ENCODE measurements around the gene GNAO1. TPM values are rescaled to one million over a fixed set of nuclear protein-coding genes. Genes with fewer than 3 reads are reported as not detected.

Gene GNAO1
- total and polyA plus RNA-seq, 9 of the 15 experiments (the other 6 are each of a cell fraction or from before 2014, with no cell fraction given), result 0.07 to 0.42 (median 0.08) TPM; not detected in 5

DNA sequence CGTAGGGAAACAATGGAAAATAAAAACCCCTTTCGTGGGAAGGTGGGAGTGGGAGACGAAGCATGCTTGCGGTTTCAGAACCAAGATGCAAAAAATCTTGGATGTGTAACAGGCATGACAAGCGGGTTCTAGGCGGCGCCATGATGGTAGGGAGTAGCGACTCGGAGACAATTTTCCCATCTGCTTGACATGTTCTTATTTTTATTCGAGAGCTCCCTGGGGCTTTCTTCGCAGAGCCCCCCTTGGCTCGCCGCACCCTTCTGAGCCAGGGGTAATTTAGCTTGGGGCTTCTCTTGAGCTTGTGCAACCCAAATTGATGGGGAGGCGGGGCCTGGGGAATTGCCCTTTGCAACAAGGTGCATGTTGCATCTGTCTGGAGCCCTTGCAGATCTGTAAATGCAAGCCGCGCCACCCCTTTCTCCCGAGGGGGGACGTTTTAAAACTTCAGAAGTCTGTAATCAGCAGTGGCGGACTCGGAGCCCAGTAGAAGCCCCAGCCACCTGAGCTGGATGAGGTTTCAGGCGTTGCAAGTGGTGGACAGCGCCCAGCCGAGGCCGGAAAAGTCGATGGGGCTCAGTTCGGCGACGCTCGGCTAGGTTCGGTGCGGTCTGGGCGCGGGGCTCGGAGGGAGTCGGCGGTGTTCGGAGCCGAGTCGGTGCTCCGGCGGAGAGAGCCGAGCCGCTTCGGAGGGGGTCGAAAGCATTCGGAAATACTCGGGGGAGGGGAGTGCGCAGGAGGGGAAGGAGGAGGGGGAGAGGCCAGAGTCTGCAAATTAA, 2.9 kb downstream of the GNAO1 start:
- intact Hi-C loops (cut with micrococcal nuclease), result no loop called here
- CTCF ChIA-PET (ENCODE audit: low intra/inter-chr PET ratio), result no interaction called here
- no TSS peak for BruUV-seq (replicated peaks)
- TF ChIP-seq, protein P1, sequence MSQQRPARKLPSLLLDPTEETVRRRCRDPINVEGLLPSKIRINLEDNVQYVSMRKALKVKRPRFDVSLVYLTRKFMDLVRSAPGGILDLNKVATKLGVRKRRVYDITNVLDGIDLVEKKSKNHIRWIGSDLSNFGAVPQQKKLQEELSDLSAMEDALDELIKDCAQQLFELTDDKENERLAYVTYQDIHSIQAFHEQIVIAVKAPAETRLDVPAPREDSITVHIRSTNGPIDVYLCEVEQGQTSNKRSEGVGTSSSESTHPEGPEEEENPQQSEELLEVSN (IDR thresholded peaks at IDR 0.05; ENCODE audit: borderline replicate concordance in 1 of 2, extremely low read depth in 1 of 2, insufficient read depth in 1 of 2, insufficient read length in 1 of 2, low read depth in 1 of 2, low read length in 1 of 2, poor library complexity in 1 of 2, severe bottlenecking in 1 of 2), result peak in 1 of 2 experiments; percentile 7
- TF ChIP-seq THRAP3 (IDR thresholded peaks at IDR 0.05; ENCODE audit: borderline replicate concordance) (no peak), NRF1 (conservative IDR thresholded peaks at IDR 0.05 in 1 of 2, IDR thresholded peaks at IDR 0.05 in 1 of 2) (peak in 1 of 2 experiments; percentile 57; a peak in 3 of 4 replicates), MIER1 (IDR thresholded peaks at IDR 0.05; ENCODE audit: low read depth) (peak; percentile 92), EHMT2 (IDR thresholded peaks at IDR 0.05) (peak; percentile 96), HCFC1 (IDR thresholded peaks at IDR 0.05; ENCODE audit: low read depth, low read length) (peak; percentile 45; the same call in 1 of the 2 replicates), CREM (IDR thresholded peaks at IDR 0.05; ENCODE audit: low read depth) (peak; percentile 59)
- TF ChIP-seq, protein P2, sequence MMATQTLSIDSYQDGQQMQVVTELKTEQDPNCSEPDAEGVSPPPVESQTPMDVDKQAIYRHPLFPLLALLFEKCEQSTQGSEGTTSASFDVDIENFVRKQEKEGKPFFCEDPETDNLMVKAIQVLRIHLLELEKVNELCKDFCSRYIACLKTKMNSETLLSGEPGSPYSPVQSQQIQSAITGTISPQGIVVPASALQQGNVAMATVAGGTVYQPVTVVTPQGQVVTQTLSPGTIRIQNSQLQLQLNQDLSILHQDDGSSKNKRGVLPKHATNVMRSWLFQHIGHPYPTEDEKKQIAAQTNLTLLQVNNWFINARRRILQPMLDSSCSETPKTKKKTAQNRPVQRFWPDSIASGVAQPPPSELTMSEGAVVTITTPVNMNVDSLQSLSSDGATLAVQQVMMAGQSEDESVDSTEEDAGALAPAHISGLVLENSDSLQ (IDR thresholded peaks at IDR 0.05), result peak; percentile 69
- TF ChIP-seq, protein P3, sequence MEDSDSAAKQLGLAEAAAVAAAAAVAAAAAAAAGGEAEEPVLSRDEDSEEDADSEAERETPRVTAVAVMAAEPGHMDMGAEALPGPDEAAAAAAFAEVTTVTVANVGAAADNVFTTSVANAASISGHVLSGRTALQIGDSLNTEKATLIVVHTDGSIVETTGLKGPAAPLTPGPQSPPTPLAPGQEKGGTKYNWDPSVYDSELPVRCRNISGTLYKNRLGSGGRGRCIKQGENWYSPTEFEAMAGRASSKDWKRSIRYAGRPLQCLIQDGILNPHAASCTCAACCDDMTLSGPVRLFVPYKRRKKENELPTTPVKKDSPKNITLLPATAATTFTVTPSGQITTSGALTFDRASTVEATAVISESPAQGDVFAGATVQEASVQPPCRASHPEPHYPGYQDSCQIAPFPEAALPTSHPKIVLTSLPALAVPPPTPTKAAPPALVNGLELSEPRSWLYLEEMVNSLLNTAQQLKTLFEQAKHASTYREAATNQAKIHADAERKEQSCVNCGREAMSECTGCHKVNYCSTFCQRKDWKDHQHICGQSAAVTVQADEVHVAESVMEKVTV (CRISPR knock-in tag; IDR thresholded peaks at IDR 0.05), result peak; percentile 100
- TF ChIP-seq, protein P4, sequence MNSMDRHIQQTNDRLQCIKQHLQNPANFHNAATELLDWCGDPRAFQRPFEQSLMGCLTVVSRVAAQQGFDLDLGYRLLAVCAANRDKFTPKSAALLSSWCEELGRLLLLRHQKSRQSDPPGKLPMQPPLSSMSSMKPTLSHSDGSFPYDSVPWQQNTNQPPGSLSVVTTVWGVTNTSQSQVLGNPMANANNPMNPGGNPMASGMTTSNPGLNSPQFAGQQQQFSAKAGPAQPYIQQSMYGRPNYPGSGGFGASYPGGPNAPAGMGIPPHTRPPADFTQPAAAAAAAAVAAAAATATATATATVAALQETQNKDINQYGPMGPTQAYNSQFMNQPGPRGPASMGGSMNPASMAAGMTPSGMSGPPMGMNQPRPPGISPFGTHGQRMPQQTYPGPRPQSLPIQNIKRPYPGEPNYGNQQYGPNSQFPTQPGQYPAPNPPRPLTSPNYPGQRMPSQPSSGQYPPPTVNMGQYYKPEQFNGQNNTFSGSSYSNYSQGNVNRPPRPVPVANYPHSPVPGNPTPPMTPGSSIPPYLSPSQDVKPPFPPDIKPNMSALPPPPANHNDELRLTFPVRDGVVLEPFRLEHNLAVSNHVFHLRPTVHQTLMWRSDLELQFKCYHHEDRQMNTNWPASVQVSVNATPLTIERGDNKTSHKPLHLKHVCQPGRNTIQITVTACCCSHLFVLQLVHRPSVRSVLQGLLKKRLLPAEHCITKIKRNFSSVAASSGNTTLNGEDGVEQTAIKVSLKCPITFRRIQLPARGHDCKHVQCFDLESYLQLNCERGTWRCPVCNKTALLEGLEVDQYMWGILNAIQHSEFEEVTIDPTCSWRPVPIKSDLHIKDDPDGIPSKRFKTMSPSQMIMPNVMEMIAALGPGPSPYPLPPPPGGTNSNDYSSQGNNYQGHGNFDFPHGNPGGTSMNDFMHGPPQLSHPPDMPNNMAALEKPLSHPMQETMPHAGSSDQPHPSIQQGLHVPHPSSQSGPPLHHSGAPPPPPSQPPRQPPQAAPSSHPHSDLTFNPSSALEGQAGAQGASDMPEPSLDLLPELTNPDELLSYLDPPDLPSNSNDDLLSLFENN (IDR thresholded peaks at IDR 0.05; ENCODE audit: low read depth in 2 of 2, low read length in 2 of 2), result peak in 1 of 2 experiments; percentile 85; a peak in 2 of 4 replicates

More for the DNA sequence above, 2.9 kb downstream of the GNAO1 start:
- POLR2A ChIA-PET, result interaction anchor here (0.6 to 0.7 kb wide), 2 partner anchors 9 kb away, joined by 3 to 4 read pairs; no protein-coding TSS in a partner anchor
- WGBS (ENCODE audit: insufficient coverage, low coverage, missing lambda C conversion rate), result 6% methylated on average over 33 of the region's 48 CpGs
- Histone ChIP-seq H3K4me3 (no peak overlapping the region), H3K9me1 (ENCODE audit: control insufficient read depth, insufficient read depth, low read length) (no peaks in the 10 kb centered on the region), H3K27ac (ENCODE audit: extremely low read depth, low read depth, low read length) (no peak overlapping the region), H3K4me1 (replicated peaks in 1 of 2; ENCODE audit: control insufficient read depth in 2 of 2, insufficient read depth in 2 of 2, low read length in 2 of 2) (peaks cover 0 to 21% of the 10 kb centered on the region in 2 experiments; a peak in 2 of 5 replicates), H3K4me2 (ENCODE audit: insufficient read depth, low read length) (no peak overlapping the region), H3K27me3 (ENCODE audit: control insufficient read depth in 2 of 2, insufficient read depth in 2 of 2, low read length in 2 of 2) (peaks cover 27 to 38% of the 10 kb centered on the region in 2 experiments), H2AFZ (ENCODE audit: low read depth, low read length) (no peak overlapping the region), H3K36me3 (ENCODE audit: control insufficient read depth, insufficient read depth, low read length) (no peaks in the 10 kb centered on the region), H4K20me1 (replicated peaks; ENCODE audit: control insufficient read depth, insufficient read depth, low read length) (0 out of 2 replicates have a peak, but pooled peaks cover 5% of the 10 kb centered on the region), H3K9me3 (replicated peaks; ENCODE audit: control insufficient read depth, insufficient read depth, low read depth, low read length) (no peaks in the 10 kb centered on the region), H3K79me2 (ENCODE audit: control insufficient read depth, insufficient read depth, low read length) (no peaks in the 10 kb centered on the region), H3K9ac (ENCODE audit: insufficient read depth in 1 of 2, low read depth in 2 of 2, low read length in 2 of 2) (no peak overlapping the region)
- DNase-seq (ENCODE audit: extremely low read depth in 1 of 4, low spot score in 3 of 4), result peak; percentile 80 to 88 (median 84)
- in situ Hi-C loops (cut with MboI), result no loop called here
- peak; percentile 84 for FAIRE-seq
- ATAC-seq, result peak; percentile 98
